Stimulated activated CD8-positive, alpha-beta memory T cell treated with anti-CD3 and anti-CD28 coated beads, Interleukin-15, amount 100 ng/mL, for 4 hours (primary cell): ENCODE measurements around the gene NCOA3.
"Not testable (repeated sequence)": the region's sequence is repeated elsewhere in the genome, so short reads cannot be mapped to it uniquely, and the experiment has no call there.

ENCODE experiments used
- DNase-seq, 2 donors: peaks; one replicate each; pipeline ENCODE4 v3.0.0-alpha.2; 2020; ENCODE audit warnings: low read depth in 2 of 2

The NCOA3 gene

GRCh38 chr20:47500554-47500953 is 1.1 kb upstream of the NCOA3 start:
- no peak for DNase-seq

- no peak for DNase-seq
These were observed 588 bp upstream of the NCOA3 start for GRCh38 chr20:47501116-47501481.

GRCh38 chr20:47502271-47503239 is 868 bp downstream of the NCOA3 start:
- no peak for DNase-seq

- DNase-seq, result no peak
These were observed 2.0 kb downstream of the NCOA3 start for GRCh38 chr20:47503685-47504084.

- no peak for DNase-seq
These were observed 4.6 kb downstream of the NCOA3 start for GRCh38 chr20:47506335-47506734.

GRCh38 chr20:47506850-47507249 is 5.2 kb downstream of the NCOA3 start:
- no peak for DNase-seq

GRCh38 chr20:47507275-47507981 is 5.7 kb downstream of the NCOA3 start:
- DNase-seq, result not testable (repeated sequence)

GRCh38 chr20:47508278-47508677 is 6.6 kb downstream of the NCOA3 start:
- no peak for DNase-seq

- no peak for DNase-seq
These were observed 7.5 kb downstream of the NCOA3 start for GRCh38 chr20:47509104-47509661.

GRCh38 chr20:47509685-47510084 is 8.0 kb downstream of the NCOA3 start:
- DNase-seq, result no peak

- DNase-seq, result no peak
These were observed 14.2 kb downstream of the NCOA3 start for GRCh38 chr20:47515843-47516242.

GRCh38 chr20:47521059-47521808 is 19.5 kb downstream of the NCOA3 start:
- DNase-seq, result no peak

GRCh38 chr20:47524015-47524784 is 22.5 kb downstream of the NCOA3 start:
- DNase-seq, result no peak

- DNase-seq, result no peak
These were observed 25.5 kb downstream of the NCOA3 start for GRCh38 chr20:47527004-47527800.

GRCh38 chr20:47529840-47530239 is 28.2 kb downstream of the NCOA3 start:
- no peak for DNase-seq

- DNase-seq, result no peak
These were observed 29.8 kb downstream of the NCOA3 start for GRCh38 chr20:47531458-47531857.

GRCh38 chr20:47532002-47532401 is 30.3 kb downstream of the NCOA3 start:
- no peak for DNase-seq

- DNase-seq, result no peak
These were observed 31.9 kb downstream of the NCOA3 start for GRCh38 chr20:47533518-47534062.

GRCh38 chr20:47534405-47534804 is 32.7 kb downstream of the NCOA3 start:
- DNase-seq, result no peak

- no peak for DNase-seq
These were observed 33.4 kb downstream of the NCOA3 start for GRCh38 chr20:47535088-47535487.
